ENCODE data around the gene PRR15. TPM values are rescaled to one million over a fixed set of nuclear protein-coding genes. Genes with fewer than 3 reads are reported as not detected.

PRR15 gene
- total and polyA plus RNA-seq, 2 of the 8 experiments (the other 6 are each of a cell fraction or from before 2014, with no cell fraction given), result 4.9 to 7.9 TPM

DNA sequence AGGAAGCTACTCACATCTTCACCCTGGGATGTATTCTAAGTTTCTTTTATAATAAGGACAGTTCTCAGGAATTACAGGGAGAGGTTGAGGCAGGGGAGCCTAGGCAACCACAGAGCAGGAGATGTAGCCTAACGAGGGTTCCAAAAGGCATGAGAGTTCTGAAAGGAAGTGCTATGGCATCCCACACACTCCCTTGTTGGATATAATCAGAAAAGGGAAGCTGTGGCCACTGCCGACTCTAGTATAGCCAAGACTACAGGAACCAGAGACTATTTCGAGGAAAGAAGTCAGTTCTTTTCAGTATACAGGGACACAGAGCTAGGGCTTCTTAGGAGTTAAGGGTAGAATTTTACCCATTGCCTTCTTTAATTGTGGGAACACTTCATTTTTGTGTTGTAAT is 11.0 kb downstream of the PRR15 start (continued):
- TF ChIP-seq EP300 (IDR thresholded peaks at IDR 0.05; ENCODE audit: borderline replicate concordance in 1 of 2, low read depth in 2 of 2, low read length in 2 of 2), result no peak
- no peak for TF ChIP-seq TBP (IDR thresholded peaks at IDR 0.05; ENCODE audit: low read depth, low read length)

Data from H1 (cell line).